Caki2 (cell line): Measurements from ENCODE around the gene NCOA5. TPM values are rescaled to one million over a fixed set of nuclear protein-coding genes. Genes with fewer than 3 reads are reported as not detected.

Experiments used
- DNase-seq: peaks from one replicate; pipeline ENCODE4 v3.0.0-alpha.2; 2015; ENCODE audit warnings: low read depth
- in situ Hi-C: cut with HindIII; loops from 2 replicates; pipeline ENCODE4 v1.10.0; 2016; ENCODE audit warnings: low sequenced_read_pairs, low pct_unique_long_range_greater_than_20kb, mixed read lengths
- total RNA-seq: library from RNA; depleted of rRNA; stranded (reverse); fragments of >200 nt; shearing (Covaris generic); gene quantifications from 2 replicates; pipeline ENCODE4 v1.2.3, GENCODE V29; 2014; ENCODE audit warnings: low replicate concordance

NCOA5 gene
- total RNA-seq, 1 experiment from 2014 or later: 9.2 TPM

- in situ Hi-C loops: no loop called here
- DNase-seq: no peak
Measured at GRCh38 chr20:46030284-46031013, 59.3 kb downstream of the NCOA5 start.

GRCh38 chr20:46028772-46029371 lies 60.9 kb downstream of the NCOA5 start, which contains the start of gene SLC12A5:
TSS of gene SLC12A5 (plus strand) at chr20:46029215. CDS start at chr20:46029345, 130 bp downstream.
- in situ Hi-C loops: no loop called here
- DNase-seq: no peak

GRCh38 chr20:46028110-46028509 lies 61.7 kb downstream of the NCOA5 start:
- in situ Hi-C loops: no loop called here
- no peak for DNase-seq

GRCh38 chr20:46027245-46027853 lies 62.4 kb downstream of the NCOA5 start:
- in situ Hi-C loops: no loop called here
- peak; percentile 48 for DNase-seq

- no peak for DNase-seq
- in situ Hi-C loops: no loop called here
Measured at GRCh38 chr20:46025376-46025783, 64.4 kb downstream of the NCOA5 start.

GRCh38 chr20:46023999-46024398 lies 65.8 kb downstream of the NCOA5 start:
- in situ Hi-C loops: no loop called here
- peak; percentile 24 for DNase-seq

- DNase-seq: no peak
- in situ Hi-C loops: no loop called here
Measured at GRCh38 chr20:46023148-46023484, 66.6 kb downstream of the NCOA5 start.

GRCh38 chr20:46022411-46023147 lies 67.2 kb downstream of the NCOA5 start:
- peak; percentile 59 for DNase-seq
- in situ Hi-C loops: no loop called here

- in situ Hi-C loops: no loop called here
- DNase-seq: peak; percentile 79
Measured at GRCh38 chr20:46021361-46022359, 68.1 kb downstream of the NCOA5 start.

- DNase-seq: no peak
- in situ Hi-C loops: no loop called here
Measured at GRCh38 chr20:46020555-46020954, 69.2 kb downstream of the NCOA5 start.

- in situ Hi-C loops: no loop called here
- DNase-seq: no peak
Measured at GRCh38 chr20:46018611-46019010, 71.2 kb downstream of the NCOA5 start.

- in situ Hi-C loops: no loop called here
- no peak for DNase-seq
Measured at GRCh38 chr20:46018112-46018511, 71.7 kb downstream of the NCOA5 start.

GRCh38 chr20:46017272-46017671 lies 72.5 kb downstream of the NCOA5 start:
- no peak for DNase-seq
- in situ Hi-C loops: no loop called here

- DNase-seq: no peak
- in situ Hi-C loops: no loop called here
Measured at GRCh38 chr20:46014517-46015396, 75.0 kb downstream of the NCOA5 start.

- in situ Hi-C loops: no loop called here
- DNase-seq: peak; percentile 75
Measured at GRCh38 chr20:46013829-46014516, 75.8 kb downstream of the NCOA5 start.

- in situ Hi-C loops: no loop called here
- DNase-seq: no peak
Measured at GRCh38 chr20:46013322-46013828, 76.4 kb downstream of the NCOA5 start.
